Measurements from ENCODE around the gene PIGQ. TPM values are rescaled to one million over a fixed set of nuclear protein-coding genes. Genes with fewer than 3 reads are reported as not detected.

The PIGQ gene
- total and polyA plus RNA-seq, 2 of the 13 experiments (the other 11 are each of a cell fraction or from before 2014, with no cell fraction given) = 7.7 to 19.7 TPM

DNA sequence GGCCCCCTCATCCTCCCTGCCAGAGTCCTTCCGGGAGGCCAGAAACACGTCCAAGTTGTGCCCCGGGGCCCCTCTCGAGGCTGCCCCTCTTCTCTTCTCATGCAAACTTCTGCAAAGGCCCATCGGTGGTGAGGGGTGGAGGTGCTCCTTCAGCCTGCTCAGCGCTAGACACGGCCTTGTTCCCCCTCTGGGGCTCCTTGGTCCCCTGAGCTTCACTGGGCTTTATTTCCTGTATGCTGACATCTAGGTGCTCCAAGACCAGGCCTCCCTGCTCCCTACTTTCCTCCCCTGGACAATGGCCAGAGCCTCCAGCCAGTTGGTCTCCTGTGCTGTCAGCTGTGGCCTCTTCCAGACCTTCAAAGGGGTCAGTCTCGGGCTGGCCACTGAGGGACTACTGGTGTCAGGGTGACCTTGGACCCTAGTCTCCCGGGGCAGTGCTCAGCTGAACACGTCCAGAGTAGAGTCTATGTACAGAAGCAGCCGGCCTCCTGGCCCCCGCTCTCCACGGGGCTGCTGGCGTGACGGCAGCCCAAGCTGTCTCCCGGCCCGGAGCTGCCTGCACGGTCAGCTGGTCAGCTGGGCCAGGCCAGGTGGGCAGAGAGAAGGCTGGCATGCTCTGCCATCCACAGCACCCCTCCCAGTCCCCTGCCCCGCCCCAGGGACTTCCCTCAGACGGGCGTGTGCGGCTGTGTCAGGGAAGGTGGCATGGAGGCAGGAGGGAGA, 11.3 kb upstream of the PIGQ start (continued):
- 0 out of 2 replicates have a peak, but pooled peaks have one; percentile 47 for TF ChIP-seq ZNF800 (CRISPR knock-in tag; IDR thresholded peaks at IDR 0.05)
- no peak for TF ChIP-seq KAT2B (IDR thresholded peaks at IDR 0.05; ENCODE audit: borderline replicate concordance, low read depth, low read length)
- peak; percentile 29 for TF ChIP-seq PTBP1 (IDR thresholded peaks at IDR 0.05; ENCODE audit: low read depth, low read length, poor library complexity, severe bottlenecking)
- TF ChIP-seq HOMEZ (CRISPR knock-in tag; IDR thresholded peaks at IDR 0.05; ENCODE audit: low read depth) = peak; percentile 75
- peak; percentile 95 for TF ChIP-seq SAP130 (CRISPR knock-in tag; IDR thresholded peaks at IDR 0.05; ENCODE audit: low read depth)
- TF ChIP-seq, protein P1, sequence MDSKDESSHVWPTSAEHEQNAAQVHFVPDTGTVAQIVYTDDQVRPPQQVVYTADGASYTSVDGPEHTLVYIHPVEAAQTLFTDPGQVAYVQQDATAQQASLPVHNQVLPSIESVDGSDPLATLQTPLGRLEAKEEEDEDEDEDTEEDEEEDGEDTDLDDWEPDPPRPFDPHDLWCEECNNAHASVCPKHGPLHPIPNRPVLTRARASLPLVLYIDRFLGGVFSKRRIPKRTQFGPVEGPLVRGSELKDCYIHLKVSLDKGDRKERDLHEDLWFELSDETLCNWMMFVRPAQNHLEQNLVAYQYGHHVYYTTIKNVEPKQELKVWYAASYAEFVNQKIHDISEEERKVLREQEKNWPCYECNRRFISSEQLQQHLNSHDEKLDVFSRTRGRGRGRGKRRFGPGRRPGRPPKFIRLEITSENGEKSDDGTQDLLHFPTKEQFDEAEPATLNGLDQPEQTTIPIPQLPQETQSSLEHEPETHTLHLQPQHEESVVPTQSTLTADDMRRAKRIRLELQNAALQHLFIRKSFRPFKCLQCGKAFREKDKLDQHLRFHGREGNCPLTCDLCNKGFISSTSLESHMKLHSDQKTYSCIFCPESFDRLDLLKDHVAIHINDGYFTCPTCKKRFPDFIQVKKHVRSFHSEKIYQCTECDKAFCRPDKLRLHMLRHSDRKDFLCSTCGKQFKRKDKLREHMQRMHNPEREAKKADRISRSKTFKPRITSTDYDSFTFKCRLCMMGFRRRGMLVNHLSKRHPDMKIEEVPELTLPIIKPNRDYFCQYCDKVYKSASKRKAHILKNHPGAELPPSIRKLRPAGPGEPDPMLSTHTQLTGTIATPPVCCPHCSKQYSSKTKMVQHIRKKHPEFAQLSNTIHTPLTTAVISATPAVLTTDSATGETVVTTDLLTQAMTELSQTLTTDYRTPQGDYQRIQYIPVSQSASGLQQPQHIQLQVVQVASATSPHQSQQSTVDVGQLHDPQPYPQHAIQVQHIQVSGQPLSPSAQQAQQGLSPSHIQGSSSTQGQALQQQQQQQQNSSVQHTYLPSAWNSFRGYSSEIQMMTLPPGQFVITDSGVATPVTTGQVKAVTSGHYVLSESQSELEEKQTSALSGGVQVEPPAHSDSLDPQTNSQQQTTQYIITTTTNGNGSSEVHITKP (CRISPR knock-in tag; IDR thresholded peaks at IDR 0.05; ENCODE audit: low read depth) = peak; percentile 63; the same call in 1 of the 2 replicates
- TF ChIP-seq ZNF441 (CRISPR knock-in tag; IDR thresholded peaks at IDR 0.05; ENCODE audit: borderline replicate concordance) = peak; percentile 74; the same call in 1 of the 2 replicates
- peak; percentile 45; the same call in 1 of the 2 replicates for TF ChIP-seq ZZZ3 (CRISPR knock-in tag; IDR thresholded peaks at IDR 0.05; ENCODE audit: borderline replicate concordance)
- TF ChIP-seq BHLHE40 (IDR thresholded peaks at IDR 0.05; ENCODE audit: low read length) = 0 out of 2 replicates have a peak, but pooled peaks have one; percentile 38
- no peak for TF ChIP-seq SMAD3 (CRISPR knock-in tag; IDR thresholded peaks at IDR 0.05)
- TF ChIP-seq ONECUT2 (CRISPR knock-in tag; IDR thresholded peaks at IDR 0.05) = no peak
- TF ChIP-seq, protein P2, sequence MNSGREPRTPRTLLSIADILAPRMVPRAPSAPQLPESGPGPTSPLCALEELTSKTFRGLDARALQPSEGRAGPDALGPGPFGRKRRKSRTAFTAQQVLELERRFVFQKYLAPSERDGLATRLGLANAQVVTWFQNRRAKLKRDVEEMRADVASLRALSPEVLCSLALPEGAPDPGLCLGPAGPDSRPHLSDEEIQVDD (CRISPR knock-in tag; IDR thresholded peaks at IDR 0.05; ENCODE audit: borderline replicate concordance) = no peak
- TF ChIP-seq MXI1 (IDR thresholded peaks at IDR 0.05; ENCODE audit: borderline replicate concordance, low read depth, low read length) = peak; percentile 79; the same call in 1 of the 3 replicates
- TF ChIP-seq HIVEP1 (CRISPR knock-in tag; IDR thresholded peaks at IDR 0.05) = peak; percentile 34; the same call in 1 of the 2 replicates
- peak; percentile 57 for TF ChIP-seq NCOA2 (CRISPR knock-in tag; IDR thresholded peaks at IDR 0.05)
- TF ChIP-seq ZBTB7A (CRISPR knock-in tag; IDR thresholded peaks at IDR 0.05) = no peak
- TF ChIP-seq, protein P3, sequence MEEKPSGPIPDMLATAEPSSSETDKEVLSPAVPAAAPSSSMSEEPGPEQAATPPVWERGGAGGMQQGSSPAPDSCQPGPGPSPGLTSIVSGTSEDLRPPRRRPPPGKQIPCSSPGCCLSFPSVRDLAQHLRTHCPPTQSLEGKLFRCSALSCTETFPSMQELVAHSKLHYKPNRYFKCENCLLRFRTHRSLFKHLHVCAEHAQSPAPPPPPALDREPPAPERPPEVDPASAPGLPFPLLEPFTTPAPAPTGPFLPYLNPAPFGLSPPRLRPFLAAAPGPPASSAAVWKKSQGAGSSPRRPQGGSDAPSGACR (CRISPR knock-in tag; IDR thresholded peaks at IDR 0.05) = peak; percentile 94; the same call in 1 of the 2 replicates
- peak; percentile 47; the same call in 1 of the 2 replicates for TF ChIP-seq ZBTB20 (CRISPR knock-in tag; IDR thresholded peaks at IDR 0.05; ENCODE audit: borderline replicate concordance, low read depth)

All from HepG2 (cell line).